Measurements from ENCODE around the gene TSTD2.
"Not testable (repeated sequence)": the region's sequence is repeated elsewhere in the genome, so short reads cannot be mapped to it uniquely, and the experiment has no call there.

Gene TSTD2

GRCh38 chr9:97628668-97629067, 4.5 kb downstream of the TSTD2 start:
- TF ChIP-seq, protein P1, sequence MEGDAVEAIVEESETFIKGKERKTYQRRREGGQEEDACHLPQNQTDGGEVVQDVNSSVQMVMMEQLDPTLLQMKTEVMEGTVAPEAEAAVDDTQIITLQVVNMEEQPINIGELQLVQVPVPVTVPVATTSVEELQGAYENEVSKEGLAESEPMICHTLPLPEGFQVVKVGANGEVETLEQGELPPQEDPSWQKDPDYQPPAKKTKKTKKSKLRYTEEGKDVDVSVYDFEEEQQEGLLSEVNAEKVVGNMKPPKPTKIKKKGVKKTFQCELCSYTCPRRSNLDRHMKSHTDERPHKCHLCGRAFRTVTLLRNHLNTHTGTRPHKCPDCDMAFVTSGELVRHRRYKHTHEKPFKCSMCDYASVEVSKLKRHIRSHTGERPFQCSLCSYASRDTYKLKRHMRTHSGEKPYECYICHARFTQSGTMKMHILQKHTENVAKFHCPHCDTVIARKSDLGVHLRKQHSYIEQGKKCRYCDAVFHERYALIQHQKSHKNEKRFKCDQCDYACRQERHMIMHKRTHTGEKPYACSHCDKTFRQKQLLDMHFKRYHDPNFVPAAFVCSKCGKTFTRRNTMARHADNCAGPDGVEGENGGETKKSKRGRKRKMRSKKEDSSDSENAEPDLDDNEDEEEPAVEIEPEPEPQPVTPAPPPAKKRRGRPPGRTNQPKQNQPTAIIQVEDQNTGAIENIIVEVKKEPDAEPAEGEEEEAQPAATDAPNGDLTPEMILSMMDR (conservative IDR thresholded peaks at IDR 0.05; ENCODE audit: low read depth): no peak
- POLR2A ChIA-PET (ENCODE audit: low non-redundant PET): no interaction called here
- CTCF ChIA-PET: interaction anchor here (0.5 to 0.9 kb wide), 2 partner anchors 9 to 13 kb away, joined by 3 to 4 read pairs; no protein-coding TSS in a partner anchor
- DNase-seq (ENCODE audit: low spot score): no peak
- H3K27ac ChIP-seq: no peak overlapping the region

- H3K27ac ChIP-seq: no peak overlapping the region
- ChIA-PET POLR2A (ENCODE audit: low non-redundant PET) (no interaction called here), CTCF (interaction anchor here (0.6 to 0.8 kb wide), 2 partner anchors 13 to 179 kb away, joined by 3 to 4 read pairs; no protein-coding TSS in a partner anchor)
- no peak for DNase-seq (ENCODE audit: low spot score)
- TF ChIP-seq, protein P1 (conservative IDR thresholded peaks at IDR 0.05; ENCODE audit: low read depth): no peak
These were observed 5.5 kb downstream of the TSTD2 start for GRCh38 chr9:97627624-97628023.

- ChIA-PET POLR2A (ENCODE audit: low non-redundant PET) (no interaction called here), CTCF (interaction anchor here (1.2 kb wide), 1 partner anchor 11 kb away, joined by 6 read pairs; no protein-coding TSS in a partner anchor)
- H3K27ac ChIP-seq: no peak overlapping the region
- DNase-seq (ENCODE audit: low spot score): no peak
- TF ChIP-seq, protein P1 (conservative IDR thresholded peaks at IDR 0.05; ENCODE audit: low read depth): no peak
These were observed 7.5 kb downstream of the TSTD2 start for GRCh38 chr9:97625620-97626019.

DNA sequence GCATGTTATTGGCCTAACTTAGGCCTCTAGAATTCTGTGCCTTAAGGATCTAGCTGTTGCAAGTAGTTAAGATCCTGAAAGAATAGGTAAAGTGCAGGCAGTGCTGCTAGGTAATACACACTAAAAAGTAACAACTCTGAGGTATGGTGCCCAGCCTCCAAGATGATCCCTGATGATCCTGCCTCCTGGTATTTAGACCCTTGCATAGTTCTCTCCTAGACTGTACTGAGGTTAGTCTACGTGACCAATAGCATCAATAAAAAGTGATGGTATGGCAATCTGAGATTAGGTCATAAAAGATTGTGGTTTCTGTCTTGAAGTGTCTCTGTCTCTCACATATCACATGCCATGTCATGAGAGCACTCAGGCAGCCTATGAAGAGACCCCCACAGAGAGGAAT, 9.2 kb downstream of the TSTD2 start:
- no peak for DNase-seq (ENCODE audit: low spot score)
- TF ChIP-seq, protein P1 (conservative IDR thresholded peaks at IDR 0.05; ENCODE audit: low read depth): no peak
- ChIA-PET CTCF (no interaction called here), POLR2A (ENCODE audit: low non-redundant PET) (interaction anchor here (2.0 kb wide), 1 partner anchor 9 kb away, joined by 7 read pairs; the partner anchor contains the start of genes NCBP1 and TSTD2)
- no peak overlapping the region for H3K27ac ChIP-seq

- H3K27ac ChIP-seq; DNase-seq (ENCODE audit: low spot score): not testable (repeated sequence)
- CTCF ChIA-PET: interaction anchor here (1.6 kb wide), 1 partner anchor 12 kb away, joined by 5 read pairs; no protein-coding TSS in a partner anchor
- POLR2A ChIA-PET (ENCODE audit: low non-redundant PET): interaction anchor here (2.0 kb wide), 1 partner anchor 10 kb away, joined by 7 read pairs; the partner anchor contains the start of genes NCBP1 and TSTD2
These were observed 10.7 kb downstream of the TSTD2 start for GRCh38 chr9:97622483-97622882.

DNA sequence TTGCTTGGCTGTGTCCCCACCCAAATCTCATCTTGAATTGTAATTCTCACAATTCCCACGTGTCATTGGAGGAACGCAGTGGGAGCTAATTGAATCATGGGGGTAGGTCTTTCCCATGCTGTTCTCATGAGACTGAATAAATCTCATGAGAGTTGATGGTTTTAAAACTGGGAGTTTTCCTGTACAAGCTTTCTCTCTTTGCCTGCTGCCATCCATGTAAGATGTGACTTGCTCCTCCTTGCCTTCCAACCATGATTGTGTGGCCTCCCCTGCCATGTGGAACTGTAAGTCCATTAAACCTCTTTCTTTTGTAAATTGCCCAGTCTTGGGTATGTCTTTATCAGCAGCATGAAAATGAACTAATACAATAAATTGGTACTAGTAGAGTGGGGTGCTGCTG, 13.1 kb downstream of the TSTD2 start:
- CTCF ChIA-PET: interaction anchor here (0.6 to 0.7 kb wide), 3 partner anchors 8 to 144 kb away, joined by 3 read pairs; no protein-coding TSS in a partner anchor
- DNase-seq (ENCODE audit: low spot score); POLR2A ChIA-PET (ENCODE audit: low non-redundant PET); H3K27ac ChIP-seq: not testable (repeated sequence)

GRCh38 chr9:97617939-97618416, 15.2 kb downstream of the TSTD2 start:
- DNase-seq (ENCODE audit: low spot score): no peak
- no peak overlapping the region for H3K27ac ChIP-seq
- ChIA-PET POLR2A (ENCODE audit: low non-redundant PET) (no interaction called here), CTCF (interaction anchor here (1.0 kb wide), 1 partner anchor 148 kb away, joined by 4 read pairs; no protein-coding TSS in a partner anchor)
- TF ChIP-seq, protein P1 (conservative IDR thresholded peaks at IDR 0.05; ENCODE audit: low read depth): no peak

All from RWPE1 (cell line).